Epithelial cell of proximal tubule (primary cell): ENCODE measurements around the gene UQCC2. TPM values are rescaled to one million over a fixed set of nuclear protein-coding genes. Genes with fewer than 3 reads are reported as not detected.
A peak's percentile ranks its signal among the peaks of the same experiment; 100 is the strongest.

Experiments
- DNase-seq: peaks from one replicate; pipeline ENCODE4 v3.0.0-alpha.2; 2011; ENCODE audit warnings: low read depth
- H3K4me3 ChIP-seq: 2 replicates; pipeline ENCODE4 v1.5.1; 2011; ENCODE audit warnings: low read depth, mild to moderate bottlenecking, low read length
- CTCF ChIP-seq: conservative IDR thresholded peaks from 2 replicates; pipeline ENCODE4 v1.5.1; 2012; ENCODE audit warnings: low read depth, mild to moderate bottlenecking, low read length
- total RNA-seq: library from RNA; depleted of rRNA; stranded (reverse); fragments of >200 nt; gene quantifications from 2 replicates; pipeline ENCODE4 v1.2.3, GENCODE V29; 2015

UQCC2 gene
- total RNA-seq, 1 donor from 2014 or later = 20.3 TPM

- no peak for TF ChIP-seq CTCF
- DNase-seq = no peak
These were observed 2.8 kb downstream of the UQCC2 start for GRCh38 chr6:33708516-33709204.

GRCh38 chr6:33707771-33708170 is 3.7 kb downstream of the UQCC2 start:
- no peak overlapping the region for H3K4me3 ChIP-seq
- no peak for TF ChIP-seq CTCF
- DNase-seq = no peak

More at GRCh38 chr6:33708516-33709204, 2.8 kb downstream of the UQCC2 start:
- no peak overlapping the region for H3K4me3 ChIP-seq

GRCh38 chr6:33705955-33706725 is 5.4 kb downstream of the UQCC2 start:
- no peak overlapping the region for H3K4me3 ChIP-seq
- no peak for TF ChIP-seq CTCF
- no peak for DNase-seq

GRCh38 chr6:33705268-33705885 is 6.1 kb downstream of the UQCC2 start:
- no peak for TF ChIP-seq CTCF
- no peak for DNase-seq
- no peak overlapping the region for H3K4me3 ChIP-seq

- DNase-seq = no peak
- H3K4me3 ChIP-seq = no peak overlapping the region
- no peak for TF ChIP-seq CTCF
These were observed 7.1 kb downstream of the UQCC2 start for GRCh38 chr6:33704215-33705066.

DNA sequence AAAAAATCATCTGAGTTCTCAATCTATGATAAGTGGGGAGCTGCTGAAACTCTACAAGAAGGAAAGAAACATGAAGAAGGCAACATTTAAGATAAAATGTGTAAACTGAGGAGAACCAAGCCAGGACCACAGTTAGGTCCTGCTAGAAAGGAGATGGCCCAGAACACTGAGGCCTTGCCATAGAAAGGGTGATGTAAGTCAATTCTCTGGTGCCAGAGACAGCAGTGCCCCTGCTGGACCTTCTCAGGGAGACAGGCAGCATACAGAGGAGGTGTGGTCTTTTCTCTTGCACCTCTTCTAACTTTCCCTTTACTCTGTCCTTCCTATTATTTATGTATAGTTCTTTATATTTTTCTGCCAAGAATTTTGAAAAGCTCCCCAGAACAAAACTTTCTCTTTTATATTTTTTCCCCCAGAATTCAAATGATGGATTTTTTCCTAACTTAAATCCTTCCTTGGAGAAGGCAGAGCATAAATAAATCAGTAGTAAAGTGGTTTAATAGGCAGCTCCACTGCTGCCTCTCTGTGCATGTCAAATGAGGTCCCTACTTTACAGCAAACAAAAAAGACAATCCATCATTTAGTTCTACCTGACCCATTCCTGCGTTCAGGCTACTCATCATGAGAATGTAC is 9.0 kb downstream of the UQCC2 start:
- no peak overlapping the region for H3K4me3 ChIP-seq
- peak; percentile 62 for TF ChIP-seq CTCF
- DNase-seq = no peak
